Hematopoietic multipotent progenitor cell treated with erythropoietin and hydrocortisone succinate and interleukin-3 and kit ligand, for 17 days (in vitro differentiated cells): Measurements from ENCODE around the gene PLCL2.

Source experiments
- DNase-seq: peaks from one replicate; pipeline ENCODE4 v3.0.0-alpha.2; 2015; ENCODE audit warnings: low spot score

The PLCL2 gene

DNA sequence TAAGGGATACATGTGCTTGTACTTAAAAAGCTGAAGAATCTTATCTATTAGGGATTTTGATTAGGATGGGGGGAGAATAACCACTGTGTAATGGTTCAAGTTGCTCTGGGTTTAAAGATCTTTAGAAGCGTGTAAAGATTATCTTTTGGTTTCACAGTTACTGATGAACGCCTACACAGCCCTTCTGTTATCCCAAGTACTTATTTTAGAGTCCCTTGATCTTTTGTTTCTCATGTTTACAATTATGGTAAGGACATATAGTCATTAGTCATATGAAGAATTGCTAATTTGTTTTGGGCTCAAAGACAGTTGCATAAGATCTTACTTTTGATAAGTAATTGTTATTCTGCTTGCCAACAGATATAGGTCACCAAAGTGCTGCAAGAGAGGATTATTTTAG lies 160.1 kb downstream of the PLCL2 start:
- no peak for DNase-seq

DNA sequence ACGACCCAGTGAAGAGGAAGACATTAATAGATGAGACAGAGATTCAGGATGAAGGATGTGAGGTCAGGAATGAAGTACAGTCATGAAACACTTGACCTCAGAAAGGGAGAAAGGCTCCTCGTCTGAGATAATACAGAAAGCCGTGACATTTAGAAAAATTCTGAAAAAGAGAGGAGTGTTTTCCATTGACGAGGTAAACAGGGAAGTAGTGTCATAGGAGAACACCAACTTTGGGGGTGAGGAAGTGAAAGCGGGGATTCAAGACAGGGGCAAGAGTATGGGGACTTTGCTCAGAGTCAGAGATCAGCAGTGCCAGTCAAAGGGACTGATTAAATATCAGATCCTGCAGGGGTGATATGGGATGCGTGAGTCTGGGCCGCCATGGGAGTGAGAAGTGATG lies 160.9 kb downstream of the PLCL2 start:
- no peak for DNase-seq

DNA sequence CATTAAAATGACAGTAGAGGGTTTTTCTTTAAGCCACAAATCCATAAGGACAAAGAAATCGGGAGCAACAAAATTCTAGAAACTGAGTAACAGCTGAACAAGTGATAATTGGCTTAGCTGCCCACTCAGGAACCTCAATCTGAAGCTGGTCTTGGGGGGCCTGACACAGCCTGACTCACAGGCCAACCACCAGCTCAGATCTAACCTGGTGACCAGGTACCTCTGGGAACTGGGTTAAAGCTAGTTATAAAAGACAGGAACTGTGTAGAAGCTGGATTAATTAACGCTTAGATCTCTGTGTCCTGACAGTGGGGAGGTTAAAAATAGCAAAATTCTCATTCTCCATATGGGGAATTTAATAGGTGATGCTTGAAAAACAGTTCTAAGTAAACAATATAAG lies 161.9 kb downstream of the PLCL2 start:
- DNase-seq: no peak

DNA sequence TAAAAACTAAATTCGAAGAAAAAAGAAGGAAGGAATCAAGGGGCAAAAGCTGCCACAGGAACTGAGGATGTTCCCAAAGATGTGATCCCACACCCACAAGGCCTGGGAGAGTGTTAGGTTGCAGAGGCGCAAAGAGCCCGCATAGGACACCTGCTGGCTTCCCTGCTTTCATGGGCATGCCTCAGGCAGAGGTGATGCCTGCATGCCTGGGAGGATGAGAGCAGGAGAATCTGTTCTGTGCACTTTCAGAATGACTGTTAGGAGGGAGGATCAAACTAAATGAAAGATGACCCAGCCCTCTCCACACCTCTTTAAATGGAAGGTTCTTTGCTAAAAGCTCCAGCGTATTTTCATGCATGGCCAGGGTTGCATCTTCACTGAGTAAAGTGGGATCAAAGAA lies 162.4 kb downstream of the PLCL2 start:
- DNase-seq: no peak

DNA sequence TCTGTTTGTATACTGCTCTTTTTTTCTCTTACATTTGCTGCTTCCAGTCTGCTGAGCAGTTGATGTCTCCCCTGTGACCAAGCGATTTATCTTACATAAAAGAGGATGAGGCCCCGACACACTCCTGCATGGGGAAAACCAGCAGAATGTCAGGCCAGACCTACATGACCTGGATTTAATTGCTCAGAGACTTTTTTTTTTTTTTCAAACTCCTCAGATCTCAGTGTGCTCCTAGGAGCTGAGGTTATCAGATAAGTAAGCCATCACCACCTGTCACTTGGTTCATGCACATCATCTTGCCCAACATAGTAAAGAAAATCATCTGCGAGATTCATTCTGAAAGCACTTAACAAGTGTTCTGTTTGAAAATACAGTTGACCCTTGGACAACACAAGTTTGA lies 163.1 kb downstream of the PLCL2 start:
- no peak for DNase-seq

DNA sequence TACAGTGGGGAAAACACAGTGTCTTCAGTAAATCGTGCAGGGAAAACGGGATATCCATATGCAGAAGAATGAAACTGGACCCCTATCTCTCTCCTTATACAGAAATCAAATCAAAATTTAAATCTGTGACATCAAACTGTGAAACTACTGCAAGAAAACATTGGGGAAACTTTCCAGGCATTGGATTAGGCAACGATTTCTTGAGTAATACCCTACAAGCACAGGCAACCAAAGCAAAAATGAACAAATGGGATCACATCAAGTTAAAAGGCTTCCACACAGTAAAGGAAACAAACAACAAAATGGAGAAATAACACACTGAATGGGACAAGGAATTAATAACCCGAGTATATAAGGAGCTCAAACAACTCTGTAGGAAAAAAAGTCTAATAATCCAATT lies 165.3 kb downstream of the PLCL2 start:
- DNase-seq: no peak

DNA sequence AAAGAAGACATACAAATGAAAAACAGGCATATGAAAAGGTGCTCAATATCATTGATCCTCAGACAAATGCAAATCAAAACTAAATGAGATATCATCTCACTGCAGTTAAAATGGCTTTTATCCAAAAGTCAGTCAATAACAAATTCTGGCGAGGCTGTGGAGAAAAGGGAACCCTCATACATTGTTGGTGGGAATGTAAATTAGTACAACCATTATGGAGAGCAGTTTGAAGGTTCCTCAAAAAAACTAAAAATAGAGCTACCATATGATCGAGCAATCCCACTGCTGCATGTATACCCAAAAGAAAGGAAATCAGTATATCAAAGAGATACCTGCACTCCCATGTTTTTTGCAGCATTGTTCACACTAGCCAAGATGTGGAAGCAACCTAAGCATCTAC lies 165.8 kb downstream of the PLCL2 start:
- no peak for DNase-seq

DNA sequence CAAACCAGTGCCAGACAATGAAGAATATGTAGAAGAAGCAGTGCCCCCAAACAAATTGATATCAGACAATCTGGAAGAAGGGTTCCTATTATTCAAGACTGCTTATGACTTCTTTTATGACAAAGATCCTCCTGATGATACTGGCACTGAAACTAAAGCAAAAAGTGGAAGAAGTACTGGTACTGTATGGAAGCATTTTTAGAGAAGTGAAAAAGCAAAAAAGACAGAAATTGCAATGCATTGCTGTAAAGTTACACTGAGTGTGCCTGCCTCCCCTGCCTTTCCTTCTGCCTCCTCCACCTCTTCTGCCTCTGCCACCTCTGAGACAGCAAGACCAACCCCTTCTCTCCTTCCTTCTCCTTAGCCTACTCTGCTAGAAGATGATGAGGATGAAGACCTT lies 167.6 kb downstream of the PLCL2 start:
- no peak for DNase-seq

DNA sequence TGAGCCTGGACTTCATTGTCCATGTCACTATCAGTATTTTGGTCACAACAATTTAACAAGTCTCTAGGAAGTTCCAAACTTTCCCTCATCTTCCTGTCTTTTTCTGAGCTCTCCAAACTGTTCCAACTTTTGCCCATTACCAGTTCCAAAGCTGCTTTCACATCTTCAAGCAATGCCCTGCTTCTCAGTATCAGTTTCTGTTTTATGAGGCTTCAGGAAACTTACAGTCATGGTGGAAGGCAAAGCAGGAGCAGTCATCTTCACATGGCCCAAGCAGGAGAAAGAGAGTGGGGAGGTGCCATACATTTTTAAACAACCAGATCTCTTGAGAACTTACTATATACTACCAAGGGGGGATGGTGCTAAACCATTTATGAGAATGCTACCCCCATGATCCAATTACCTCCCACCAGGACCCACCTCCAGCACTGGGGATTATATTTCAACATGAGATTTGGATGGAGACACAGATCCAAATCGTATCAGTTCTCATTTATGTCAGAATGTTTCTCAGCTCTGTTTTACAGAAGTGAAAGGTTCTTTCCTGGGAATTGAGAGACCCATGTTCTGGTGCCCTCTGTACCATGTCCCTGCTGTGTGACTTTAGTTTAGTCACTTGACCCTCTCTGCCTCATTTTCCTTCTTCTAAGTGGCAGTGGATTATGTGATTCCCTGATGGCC lies 169.7 kb downstream of the PLCL2 start:
- DNase-seq: no peak

DNA sequence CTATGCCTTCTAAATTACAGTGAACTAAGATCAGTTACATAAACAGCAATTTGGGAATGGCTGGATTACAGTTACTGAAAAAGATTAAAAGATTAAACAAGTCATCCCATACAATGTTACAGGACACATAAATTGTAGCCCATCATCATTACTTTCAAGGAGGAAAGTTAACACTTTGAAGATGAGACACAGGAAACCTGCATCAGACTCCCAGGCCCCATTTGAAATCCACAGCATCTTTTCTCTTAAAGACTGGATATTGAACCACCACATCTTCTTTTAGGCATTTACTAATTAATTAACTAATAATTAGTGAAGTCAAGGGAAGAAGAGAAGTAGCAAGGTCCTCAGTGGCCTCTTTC lies 170.2 kb downstream of the PLCL2 start:
- no peak for DNase-seq

DNA sequence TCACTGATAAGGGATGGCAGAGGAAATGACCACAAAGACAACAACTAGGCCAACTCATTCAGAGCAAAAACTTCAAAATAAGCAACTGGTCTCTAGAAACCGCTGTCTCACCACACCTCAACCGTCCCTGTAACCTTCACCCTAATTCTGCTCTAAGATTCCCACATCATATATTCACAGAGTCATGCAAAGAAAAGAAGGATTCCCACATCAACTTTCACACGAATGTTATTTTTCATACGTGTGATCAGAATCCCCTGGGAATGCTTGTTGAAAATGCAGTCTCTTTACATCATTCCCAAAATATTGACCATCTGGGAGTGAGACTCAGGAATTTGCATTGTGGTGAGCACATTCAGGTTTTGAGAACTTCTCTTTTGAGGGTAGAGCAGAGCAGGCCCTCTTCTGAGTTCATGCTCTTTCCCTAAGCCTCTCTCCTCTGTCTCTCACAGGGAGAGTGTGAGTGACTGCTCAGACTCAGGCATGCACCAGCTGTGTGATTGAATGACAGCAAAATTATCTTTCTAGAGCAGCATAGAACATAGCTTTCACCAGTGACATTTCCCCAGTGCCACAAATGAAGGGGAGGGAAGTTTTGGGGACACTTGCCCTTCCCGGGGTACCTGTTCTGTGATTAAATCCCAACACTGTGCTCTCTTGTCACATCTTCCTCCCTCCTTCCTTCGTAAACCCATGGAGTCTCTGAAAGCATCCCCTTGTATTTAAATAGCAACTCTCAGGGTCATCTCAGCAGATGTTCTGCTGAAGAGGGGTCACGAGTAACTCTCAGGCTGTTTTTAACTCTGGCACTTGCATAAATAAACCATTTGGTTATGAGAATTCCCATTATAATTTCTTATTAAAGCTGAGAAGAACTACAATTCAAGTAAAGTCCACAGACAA lies 170.9 kb downstream of the PLCL2 start:
- DNase-seq: no peak

DNA sequence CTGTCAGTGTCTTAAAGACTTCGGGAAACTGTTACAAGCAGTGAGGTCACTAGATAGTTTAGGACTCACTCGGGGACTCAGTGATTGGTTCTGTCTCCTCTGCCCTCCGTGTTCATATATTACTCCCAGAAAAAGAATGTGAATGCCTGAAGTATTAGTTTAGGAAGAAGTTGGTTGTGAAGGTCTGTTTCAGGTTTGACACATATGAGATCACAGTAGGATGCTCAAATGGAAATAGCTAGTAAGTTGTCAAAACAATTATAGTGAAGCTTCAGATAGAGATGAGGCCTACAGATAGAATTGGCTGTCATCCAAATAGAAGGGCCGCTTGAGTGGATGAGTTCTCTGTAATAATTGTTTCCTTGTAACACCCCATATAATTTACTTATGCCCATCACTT lies 172.6 kb downstream of the PLCL2 start:
- no peak for DNase-seq

DNA sequence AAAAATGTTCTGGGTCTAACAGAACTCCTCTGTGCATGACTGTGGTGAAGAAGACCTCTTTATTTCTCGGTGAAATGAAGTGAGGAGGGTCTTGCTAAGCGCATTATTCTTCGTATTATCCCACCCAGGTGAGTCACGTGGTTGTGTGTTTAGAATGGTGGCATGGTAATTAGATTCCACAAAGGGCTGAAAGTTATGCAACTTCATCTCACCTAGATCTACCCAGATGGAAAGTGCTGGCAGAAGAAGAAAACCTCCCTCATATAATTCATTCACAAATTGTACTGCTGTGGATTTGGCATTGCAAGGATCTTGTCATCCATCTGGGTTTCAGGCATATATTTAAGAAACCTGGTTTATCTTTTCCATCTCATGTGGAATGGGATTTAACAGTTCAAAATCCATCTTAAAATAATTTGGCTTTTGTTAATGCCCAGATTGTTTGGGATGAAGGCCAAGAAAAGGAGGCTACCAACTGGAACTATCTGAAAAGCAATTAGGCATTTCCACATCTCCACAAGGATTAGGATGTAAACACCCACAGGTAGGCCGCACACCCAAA lies 175.3 kb downstream of the PLCL2 start:
- no peak for DNase-seq

DNA sequence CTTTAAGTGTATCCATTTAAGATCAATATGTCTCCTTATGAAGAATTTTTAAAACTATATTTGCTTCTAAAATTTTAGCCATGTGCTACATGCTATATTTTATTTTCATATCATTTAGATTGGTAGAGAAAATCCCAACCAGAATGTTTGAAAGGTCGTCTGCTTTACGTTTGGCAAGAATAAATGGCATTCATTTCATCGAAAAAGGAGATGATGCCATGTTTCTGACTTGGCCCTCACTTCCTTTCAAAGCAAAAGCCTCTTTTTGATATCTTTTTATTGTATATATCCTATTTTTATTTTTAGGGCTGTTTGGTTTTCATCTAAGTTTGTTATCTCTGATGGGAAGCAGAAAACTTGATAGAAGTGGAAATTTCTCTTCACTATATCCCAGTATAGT lies 176.2 kb downstream of the PLCL2 start:
- DNase-seq: no peak

DNA sequence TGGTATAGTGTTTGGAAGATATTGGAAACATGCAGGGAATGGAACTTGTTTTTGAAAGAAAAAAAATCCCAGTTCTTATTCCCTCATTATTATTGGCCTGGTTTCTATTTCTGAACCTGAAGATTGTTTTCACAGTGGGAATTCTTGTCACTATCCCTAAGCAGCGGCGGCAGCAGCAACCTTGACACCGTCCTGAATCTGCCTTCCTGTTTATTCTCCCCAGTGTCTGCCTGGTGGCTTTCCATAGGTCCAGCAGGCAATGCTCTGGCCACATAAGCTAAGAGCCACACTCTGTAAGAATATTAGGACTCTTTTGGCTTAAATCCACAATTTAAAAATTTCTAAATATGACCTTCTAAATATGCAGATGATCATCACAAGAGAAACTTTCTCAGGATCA lies 178.0 kb downstream of the PLCL2 start:
- no peak for DNase-seq

DNA sequence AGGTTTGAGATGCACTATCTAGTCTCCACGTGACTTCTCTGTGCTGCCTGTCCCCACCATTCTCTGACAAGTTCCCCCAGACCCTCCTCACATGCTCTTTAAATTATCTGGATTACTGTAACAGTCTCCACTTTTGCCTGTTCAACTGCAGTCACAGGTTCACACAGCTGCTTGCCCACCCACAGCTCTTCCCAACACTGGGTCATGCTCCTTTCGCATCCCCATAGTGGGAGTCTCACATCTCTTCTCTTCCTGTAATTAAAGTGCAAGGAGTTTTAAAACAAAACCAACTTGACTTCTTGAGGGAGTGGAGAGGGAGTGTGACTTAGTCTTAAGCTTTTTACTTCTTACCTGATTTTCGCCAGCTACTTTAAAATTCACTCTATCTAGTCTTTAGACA lies 178.8 kb downstream of the PLCL2 start:
- DNase-seq: no peak

DNA sequence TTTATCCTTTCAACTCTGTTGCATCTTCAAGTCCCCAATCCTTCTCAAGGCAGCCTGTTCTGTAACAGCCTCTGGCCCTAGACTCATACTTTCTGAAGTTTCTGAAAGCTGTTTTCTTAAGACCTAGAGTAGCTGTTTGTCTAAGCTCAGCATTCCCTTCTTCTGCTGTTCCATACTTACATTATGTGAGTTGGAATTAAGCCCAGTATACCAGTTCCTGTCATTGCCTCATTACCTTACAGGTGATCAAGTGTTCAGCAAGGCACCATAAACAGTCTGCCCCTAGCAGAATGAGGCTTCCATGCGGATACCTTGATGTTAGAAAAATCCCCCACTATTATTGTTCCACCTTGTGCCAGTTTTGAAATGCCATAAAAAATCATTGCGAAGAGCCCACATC lies 180.6 kb downstream of the PLCL2 start:
- DNase-seq: no peak

DNA sequence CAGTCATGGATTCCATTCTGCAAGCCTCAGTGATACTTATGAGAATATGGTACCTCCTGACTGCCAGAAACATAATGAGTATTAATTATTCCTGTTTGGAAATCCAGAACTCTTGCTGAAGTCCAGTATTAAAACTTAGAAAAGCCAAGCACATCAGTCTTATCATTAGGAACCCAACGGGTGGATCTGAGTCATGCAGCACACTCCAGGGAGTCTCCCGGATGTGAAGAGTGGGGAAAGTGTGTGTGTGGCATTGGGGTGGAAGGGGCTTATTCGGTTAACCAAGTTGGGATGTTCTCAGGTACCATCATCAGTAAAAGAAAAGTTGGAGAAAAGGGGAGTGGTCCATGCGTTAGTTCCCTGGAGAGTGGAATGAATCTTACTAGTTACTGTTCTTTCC lies 181.1 kb downstream of the PLCL2 start:
- DNase-seq: no peak

DNA sequence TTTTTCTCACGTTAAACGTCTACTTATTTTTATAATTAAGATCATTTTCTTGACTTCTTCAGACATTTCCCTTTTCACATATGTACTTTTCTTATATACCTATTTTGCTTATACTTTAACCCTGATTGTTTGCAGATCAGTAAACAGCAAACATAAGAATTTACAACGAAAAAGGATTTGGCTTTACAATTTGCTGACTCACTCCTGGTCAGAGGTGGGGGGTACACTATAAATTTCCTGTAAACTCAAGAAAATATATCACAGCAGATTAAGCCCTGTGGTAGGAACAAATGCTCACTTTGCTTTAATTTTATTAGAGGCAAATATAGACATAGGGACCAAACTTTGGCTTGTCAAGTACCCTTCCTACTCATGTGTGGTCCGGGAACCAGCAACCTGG lies 185.0 kb downstream of the PLCL2 start:
- DNase-seq: no peak

DNA sequence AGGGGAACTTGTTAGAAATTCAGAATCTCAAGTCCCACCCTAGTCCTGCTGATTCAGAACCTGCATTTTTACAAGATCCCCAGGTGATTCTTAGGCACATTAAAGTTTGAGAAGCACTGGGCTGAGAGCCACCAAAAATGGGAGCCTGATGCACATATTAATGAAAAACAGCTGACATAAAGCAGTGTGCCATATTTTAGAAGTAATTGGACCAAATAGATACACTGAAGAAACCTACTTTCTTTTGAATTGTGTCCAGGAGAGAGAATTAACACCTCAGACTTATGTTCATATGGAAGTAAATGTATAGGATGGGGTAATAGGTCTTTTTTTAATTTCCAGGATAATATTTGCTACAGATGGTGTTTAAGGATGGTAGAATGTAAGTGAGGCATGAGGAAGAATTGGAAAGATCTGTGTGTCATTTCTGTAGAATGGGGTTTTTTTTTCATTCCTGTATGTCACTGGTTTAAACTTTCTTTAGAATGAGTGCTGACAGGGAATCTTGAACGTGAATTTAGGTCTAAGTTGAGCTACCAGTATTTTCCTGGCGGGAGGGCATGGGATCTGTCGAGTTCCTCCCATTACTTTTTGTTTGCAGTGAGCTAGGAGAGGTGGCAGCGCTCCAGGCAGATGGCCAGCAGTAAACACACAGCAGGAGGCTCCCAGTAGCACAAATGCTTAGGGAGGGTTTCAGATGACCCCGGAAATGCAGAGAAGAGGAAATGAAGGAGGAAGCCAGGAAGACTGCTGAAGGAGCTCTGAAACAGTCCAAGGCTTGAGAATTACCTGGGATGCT lies 185.6 kb downstream of the PLCL2 start:
- DNase-seq: no peak

DNA sequence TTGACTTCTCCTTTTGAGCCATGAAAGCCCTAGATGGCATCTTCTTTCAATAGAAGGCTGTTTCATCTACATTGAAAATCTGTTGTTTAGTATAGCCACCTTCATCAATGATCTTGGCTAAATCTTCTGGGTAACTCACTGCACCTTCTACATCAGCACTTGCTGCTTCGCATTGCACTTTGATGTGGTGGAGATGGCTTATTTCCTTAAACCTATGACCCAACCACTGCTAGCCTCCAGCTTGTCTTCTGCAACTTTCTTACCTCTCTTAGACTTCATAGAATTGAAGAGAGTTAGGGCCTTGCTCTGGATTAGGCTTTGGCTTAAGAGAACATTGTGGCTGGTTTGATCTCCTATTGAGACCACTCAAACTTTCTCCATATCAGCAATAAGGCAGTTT lies 189.8 kb downstream of the PLCL2 start:
- no peak for DNase-seq

DNA sequence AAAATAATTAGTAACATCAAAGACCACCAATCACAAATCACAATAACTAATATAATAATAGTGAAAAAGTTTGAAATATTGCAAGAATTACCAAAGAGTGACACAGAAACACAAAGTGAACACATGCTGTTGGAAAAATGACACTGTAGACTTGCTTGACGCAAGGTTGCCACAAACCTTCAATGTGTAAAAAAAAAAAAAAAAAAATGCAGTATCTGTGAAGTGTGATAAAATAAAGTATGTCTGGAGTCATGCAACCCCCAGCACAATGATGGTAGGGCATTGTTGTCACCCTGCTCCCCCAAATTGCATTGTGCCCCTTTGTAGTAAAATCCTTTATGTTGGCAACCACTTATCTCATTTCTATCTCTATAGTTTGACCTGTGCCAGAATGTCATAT lies 190.6 kb downstream of the PLCL2 start:
- no peak for DNase-seq

DNA sequence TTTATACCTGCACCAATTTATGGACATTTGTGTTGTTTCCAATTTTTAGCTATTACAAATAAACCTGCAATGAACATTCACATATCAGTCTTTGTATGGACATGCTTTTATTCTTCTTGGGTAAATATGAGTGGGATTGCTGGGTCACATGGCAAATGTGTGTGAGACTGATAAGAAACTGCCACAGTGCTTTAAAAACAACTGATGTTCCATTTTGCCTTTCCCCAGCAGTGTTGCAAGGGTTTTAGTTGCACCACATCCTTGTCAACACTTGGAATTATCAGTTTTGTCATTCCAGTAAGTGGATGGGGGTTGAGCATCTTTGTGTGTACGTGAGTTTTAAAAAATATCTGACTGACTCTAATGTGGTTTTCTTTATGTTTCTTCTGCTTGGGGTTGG lies 191.2 kb downstream of the PLCL2 start:
- DNase-seq: no peak
